DND-41 (cell line): Measurements from ENCODE around the gene UTRN.

Source experiments
- CTCF ChIP-seq: IDR thresholded peaks from 2 replicates; pipeline ENCODE4 v1.5.1; 2012; ENCODE audit warnings: borderline replicate concordance, low read length, moderate library complexity, mild to moderate bottlenecking; ENCODE audit not compliant: poor library complexity, severe bottlenecking; ENCODE audit errors: extremely low read depth
- EZH2 ChIP-seq: IDR thresholded peaks from 3 replicates; pipeline ENCODE4 v1.6.1; 2012; ENCODE audit warnings: borderline replicate concordance, low read depth, mild to moderate bottlenecking, moderate library complexity, low read length, inconsistent platforms; ENCODE audit not compliant: severe bottlenecking

GRCh38 chr6:144331491-144331969 is 46.4 kb downstream of the UTRN start:
- TF ChIP-seq CTCF (no peak), EZH2 (no peak)
